ENCODE results near the gene TMEM256. TPM values are rescaled to one million over a fixed set of nuclear protein-coding genes. Genes with fewer than 3 reads are reported as not detected.

TMEM256 gene
- total RNA-seq, 1 donor from 2014 or later = 45.9 TPM

- TF ChIP-seq CTCF (IDR thresholded peaks at IDR 0.05) = no peak
- Mint-ChIP-seq H3K9me3 (ENCODE audit: unreplicated experiment) (no peaks in the 10 kb centered on the region), H3K27ac (ENCODE audit: unreplicated experiment) (peak overlapping the region; percentile 80), H3K4me3 (ENCODE audit: unreplicated experiment) (peak overlapping the region; percentile 84), H3K36me3 (ENCODE audit: unreplicated experiment) (peaks cover 16% of the 10 kb centered on the region), H3K4me1 (ENCODE audit: unreplicated experiment) (peaks cover 25% of the 10 kb centered on the region), H3K27me3 (ENCODE audit: unreplicated experiment) (no peaks in the 10 kb centered on the region)
- DNase-seq (ENCODE audit: extremely low spot score, unreplicated experiment) = no peak
These were observed 1.7 kb upstream of the TMEM256 start for GRCh38 chr17:7405350-7406234.

- Mint-ChIP-seq H3K9me3 (ENCODE audit: unreplicated experiment) (no peaks in the 10 kb centered on the region), H3K4me1 (ENCODE audit: unreplicated experiment) (peaks cover 25% of the 10 kb centered on the region), H3K27me3 (ENCODE audit: unreplicated experiment) (no peaks in the 10 kb centered on the region), H3K27ac (ENCODE audit: unreplicated experiment) (peak overlapping the region; percentile 90), H3K4me3 (ENCODE audit: unreplicated experiment) (peak overlapping the region; percentile 84), H3K36me3 (ENCODE audit: unreplicated experiment) (peaks cover 9% of the 10 kb centered on the region)
- no peak for DNase-seq (ENCODE audit: extremely low spot score, unreplicated experiment)
- no peak for TF ChIP-seq CTCF (IDR thresholded peaks at IDR 0.05)
These were observed 946 bp upstream of the TMEM256 start for GRCh38 chr17:7404737-7405349.

- H3K36me3 Mint-ChIP-seq (ENCODE audit: unreplicated experiment) = no peaks in the 10 kb centered on the region
- peak overlapping the region; percentile 90 for H3K27ac Mint-ChIP-seq (ENCODE audit: unreplicated experiment)
- DNase-seq (ENCODE audit: extremely low spot score, unreplicated experiment) = no peak
- H3K4me3 Mint-ChIP-seq (ENCODE audit: unreplicated experiment) = peak overlapping the region; percentile 83
- no peaks in the 10 kb centered on the region for H3K9me3 Mint-ChIP-seq (ENCODE audit: unreplicated experiment)
- no peaks in the 10 kb centered on the region for H3K27me3 Mint-ChIP-seq (ENCODE audit: unreplicated experiment)
- no peak for TF ChIP-seq CTCF (IDR thresholded peaks at IDR 0.05)
- H3K4me1 Mint-ChIP-seq (ENCODE audit: unreplicated experiment) = peaks cover 27% of the 10 kb centered on the region
These were observed 245 bp downstream of the TMEM256 start for GRCh38 chr17:7403727-7403976.

- DNase-seq (ENCODE audit: extremely low spot score, unreplicated experiment) = no peak
- H3K27ac Mint-ChIP-seq (ENCODE audit: unreplicated experiment) = peak overlapping the region; percentile 90
- H3K4me3 Mint-ChIP-seq (ENCODE audit: unreplicated experiment) = peak overlapping the region; percentile 83
These were observed 712 bp downstream of the TMEM256 start for GRCh38 chr17:7403043-7403726.

More at GRCh38 chr17:7403043-7403726, 712 bp downstream of the TMEM256 start:
- no peaks in the 10 kb centered on the region for H3K36me3 Mint-ChIP-seq (ENCODE audit: unreplicated experiment)
- no peaks in the 10 kb centered on the region for H3K9me3 Mint-ChIP-seq (ENCODE audit: unreplicated experiment)
- TF ChIP-seq CTCF (IDR thresholded peaks at IDR 0.05) = no peak
- H3K4me1 Mint-ChIP-seq (ENCODE audit: unreplicated experiment) = peaks cover 27% of the 10 kb centered on the region
- H3K27me3 Mint-ChIP-seq (ENCODE audit: unreplicated experiment) = no peaks in the 10 kb centered on the region
